ENCODE data around the gene ZFAND3. TPM values are rescaled to one million over a fixed set of nuclear protein-coding genes. Genes with fewer than 3 reads are reported as not detected.

ZFAND3 gene
- total and polyA plus RNA-seq, 2 of the 4 experiments (the other 2 are of a cell fraction): 10.9 to 26.7 TPM

GRCh38 chr6:38185244-38185643 is 365.7 kb downstream of the ZFAND3 start:
- Histone ChIP-seq H4K20me1 (ENCODE audit: insufficient read depth, low read length) (no peaks in the 10 kb centered on the region; the same call in 1 of the 2 replicates), H3K9me1 (ENCODE audit: insufficient read depth, low read length) (peaks cover 7% of the 10 kb centered on the region), H3K56ac (ENCODE audit: extremely low read depth, insufficient read depth, low read length) (no peak overlapping the region), H3K27me3 (ENCODE audit: control insufficient read depth, insufficient read depth, low read length) (no peaks in the 10 kb centered on the region), H3K4ac (ENCODE audit: low read depth, low read length) (no peak overlapping the region), H2AFZ (replicated peaks; ENCODE audit: low read length, poor library complexity) (no peak overlapping the region), H4K5ac (ENCODE audit: low read depth, low read length) (no peak overlapping the region), H4K91ac (ENCODE audit: insufficient read depth, low read depth, low read length) (no peak overlapping the region), H3K23ac (ENCODE audit: low read depth, low read length) (no peak overlapping the region), H2BK20ac (ENCODE audit: low read depth, low read length) (no peak overlapping the region), H2AK5ac (ENCODE audit: low read depth, low read length) (no peak overlapping the region), H2AK9ac (replicated peaks; ENCODE audit: low read depth, low read length, poor library complexity) (no peak overlapping the region), H3K27ac (ENCODE audit: insufficient read depth, low read length) (no peak overlapping the region), H3K9ac (ENCODE audit: low read depth, low read length) (no peak overlapping the region), H2BK15ac (ENCODE audit: low read depth, low read length) (no peak overlapping the region), H3K79me1 (ENCODE audit: low read depth in 1 of 2, low read length in 2 of 2) (no peaks in the 10 kb centered on the region; a peak in 1 of 4 replicates), H3K4me1 (ENCODE audit: control insufficient read depth, insufficient read depth, low read length) (no peaks in the 10 kb centered on the region), H2BK5ac (ENCODE audit: low read depth, low read length, poor library complexity, severe bottlenecking) (no peak overlapping the region), H3K18ac (ENCODE audit: low read depth, low read length) (no peak overlapping the region), H2BK120ac (ENCODE audit: low read depth, low read length) (no peak overlapping the region), H3K4me3 (ENCODE audit: insufficient read depth, low read depth, low read length) (no peak overlapping the region), H3K4me2 (ENCODE audit: low read depth, low read length) (no peak overlapping the region), H4K8ac (ENCODE audit: low read depth in 2 of 2, low read length in 2 of 2) (no peak overlapping the region), H3K14ac (replicated peaks; ENCODE audit: low read depth, low read length) (no peak overlapping the region), H3K36me3 (ENCODE audit: control insufficient read depth, insufficient read depth, low read length) (peaks cover 2% of the 10 kb centered on the region; the same call in 1 of the 2 replicates), H3K9me3 (ENCODE audit: control insufficient read depth, insufficient read depth, low read length) (no peaks in the 10 kb centered on the region)
- BruUV-seq (replicated peaks): no TSS peak
- dilution Hi-C loops (cut with HindIII; ENCODE audit: low sequenced_read_pairs, unreplicated experiment): no loop called here
- ChIA-PET CTCF (no interaction called here), POLR2A (ENCODE audit: unreplicated experiment) (no interaction called here)
- in situ Hi-C loops (cut with MboI; ENCODE audit: low sequenced_read_pairs): no loop called here
- WGBS, 2 experiments (ENCODE audit: extremely low coverage in 2 of 2, insufficient read length in 1 of 2): 98% methylated on average over 5 of the region's 6 CpGs; no CpG with 5 or more reads in 1 of the 2 experiments
- TF ChIP-seq FOS (IDR thresholded peaks at IDR 0.05; ENCODE audit: low read depth, low read length) (no peak), ELK1 (IDR thresholded peaks at IDR 0.05; ENCODE audit: borderline replicate concordance, low read depth, low read length) (no peak), BHLHE40 (IDR thresholded peaks at IDR 0.05; ENCODE audit: low read depth, low read length) (no peak), SMC3 (IDR thresholded peaks at IDR 0.05; ENCODE audit: low read depth, low read length) (no peak), RFX5 (IDR thresholded peaks at IDR 0.05; ENCODE audit: low read depth, low read length) (no peak)
- TF ChIP-seq, protein P1, sequence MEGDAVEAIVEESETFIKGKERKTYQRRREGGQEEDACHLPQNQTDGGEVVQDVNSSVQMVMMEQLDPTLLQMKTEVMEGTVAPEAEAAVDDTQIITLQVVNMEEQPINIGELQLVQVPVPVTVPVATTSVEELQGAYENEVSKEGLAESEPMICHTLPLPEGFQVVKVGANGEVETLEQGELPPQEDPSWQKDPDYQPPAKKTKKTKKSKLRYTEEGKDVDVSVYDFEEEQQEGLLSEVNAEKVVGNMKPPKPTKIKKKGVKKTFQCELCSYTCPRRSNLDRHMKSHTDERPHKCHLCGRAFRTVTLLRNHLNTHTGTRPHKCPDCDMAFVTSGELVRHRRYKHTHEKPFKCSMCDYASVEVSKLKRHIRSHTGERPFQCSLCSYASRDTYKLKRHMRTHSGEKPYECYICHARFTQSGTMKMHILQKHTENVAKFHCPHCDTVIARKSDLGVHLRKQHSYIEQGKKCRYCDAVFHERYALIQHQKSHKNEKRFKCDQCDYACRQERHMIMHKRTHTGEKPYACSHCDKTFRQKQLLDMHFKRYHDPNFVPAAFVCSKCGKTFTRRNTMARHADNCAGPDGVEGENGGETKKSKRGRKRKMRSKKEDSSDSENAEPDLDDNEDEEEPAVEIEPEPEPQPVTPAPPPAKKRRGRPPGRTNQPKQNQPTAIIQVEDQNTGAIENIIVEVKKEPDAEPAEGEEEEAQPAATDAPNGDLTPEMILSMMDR (conservative IDR thresholded peaks at IDR 0.05; ENCODE audit: low read depth, low read length): no peak
- ATAC-seq (ENCODE audit: low read depth) (no peak), DNase-seq (no peak)
- intact Hi-C loops (cut with micrococcal nuclease): no loop called here

Measured in IMR-90 (cell line).